Peyer's patch (tissue), 4 donors: ENCODE data around the gene SPINK4. TPM values are rescaled to one million over a fixed set of nuclear protein-coding genes. Genes with fewer than 3 reads are reported as not detected.

ENCODE experiments used
- DNase-seq, 3 donors: peaks; one replicate each; pipeline ENCODE4 v3.0.0-alpha.2; 2017 to 2019
- H3K27ac ChIP-seq, 4 donors: fragments of 200-600 bp; sonication (generic); one replicate each; pipeline ENCODE4 v1.5.1; 2016 to 2019
- H3K27me3 ChIP-seq, 2 donors: fragments of 200-600 bp; sonication (generic); one replicate each; pipeline ENCODE4 v1.5.1; 2019
- H3K36me3 ChIP-seq, 3 donors: fragments of 200-600 bp; sonication (generic); one replicate each; pipeline ENCODE4 v1.5.1; 2016 to 2019
- H3K4me1 ChIP-seq, 4 donors: fragments of 200-600 bp; sonication (generic); one replicate each; pipeline ENCODE4 v1.5.1; 2016 to 2019
- H3K4me3 ChIP-seq, 4 donors: fragments of 200-600 bp; sonication (generic); 1 replicate in 3 of 4; 2 replicates in 1 of 4; pipeline ENCODE4 v1.5.1; 2016 to 2019; ENCODE audit warnings: mild to moderate bottlenecking in 1 of 4
- H3K9me3 ChIP-seq, 4 donors: fragments of 200-600 bp; sonication (generic); one replicate each; pipeline ENCODE4 v1.5.1; 2016 to 2019; ENCODE audit warnings: mild to moderate bottlenecking in 1 of 4
- CTCF ChIP-seq, 6 experiments: fragments of 450-650 bp in 4 of 6; fragments of 200-600 bp in 2 of 6; sonication (generic) in 1 of 6; IDR thresholded peaks; one replicate each; pipeline ENCODE4 v1.5.1; 2017 to 2019; ENCODE audit warnings: antibody characterized with exemption in 6 of 6, mild to moderate bottlenecking in 3 of 6, moderate library complexity in 1 of 6
- POLR2A ChIP-seq, 2 donors: fragments of 450-650 bp; IDR thresholded peaks; one replicate each; pipeline ENCODE4 v1.5.1; 2017; ENCODE audit warnings: antibody characterized with exemption in 2 of 2, mild to moderate bottlenecking in 2 of 2, moderate library complexity in 2 of 2
- total RNA-seq, 4 donors: library from RNA; depleted of rRNA; stranded (reverse); fragments of >200 nt; gene quantifications; one replicate each; pipeline ENCODE4 v1.1.0, GENCODE V29; 2016

SPINK4 gene
- total RNA-seq, 4 donors from 2014 or later: 106 to 639 (median 276) TPM

- peak in 2 of 3 donors; percentile 53 to 74 for DNase-seq
- TF ChIP-seq POLR2A (IDR thresholded peaks at IDR 0.05) (peak in 1 of 2 donors; percentile 10), CTCF (IDR thresholded peaks at IDR 0.05) (peak; percentile 46 to 87 (median 76))
- Histone ChIP-seq H3K36me3 (peaks cover 0 to 13% (median 0%) of the 10 kb centered on the region in 3 donors), H3K4me3 (no peak overlapping the region), H3K4me1 (peaks cover 0 to 27% (median 10%) of the 10 kb centered on the region in 4 donors), H3K9me3 (no peaks in the 10 kb centered on the region), H3K27ac (no peak overlapping the region), H3K27me3 (no peaks in the 10 kb centered on the region)
Measured at GRCh38 chr9:33287087-33287490, 47.1 kb downstream of the SPINK4 start.

GRCh38 chr9:33288235-33288634, 48.3 kb downstream of the SPINK4 start:
- Histone ChIP-seq H3K4me3 (no peak overlapping the region), H3K27me3 (no peaks in the 10 kb centered on the region), H3K36me3 (peaks cover 0 to 5% (median 0%) of the 10 kb centered on the region in 3 donors), H3K4me1 (peaks cover 0 to 37% (median 14%) of the 10 kb centered on the region in 4 donors), H3K27ac (no peak overlapping the region), H3K9me3 (no peaks in the 10 kb centered on the region)
- TF ChIP-seq CTCF (IDR thresholded peaks at IDR 0.05): no peak
- no peak for TF ChIP-seq POLR2A (IDR thresholded peaks at IDR 0.05)
- DNase-seq: no peak

GRCh38 chr9:33288828-33289483, 49.0 kb downstream of the SPINK4 start:
- TF ChIP-seq POLR2A (IDR thresholded peaks at IDR 0.05) (no peak), CTCF (IDR thresholded peaks at IDR 0.05) (no peak)
- no peak for DNase-seq

GRCh38 chr9:33289496-33289895, 49.5 kb downstream of the SPINK4 start:
- TF ChIP-seq POLR2A (IDR thresholded peaks at IDR 0.05) (no peak), CTCF (IDR thresholded peaks at IDR 0.05) (no peak)
- H3K36me3 ChIP-seq: peaks cover 0 to 6% (median 0%) of the 10 kb centered on the region in 3 donors
- peaks cover 0 to 47% (median 14%) of the 10 kb centered on the region in 4 donors for H3K4me1 ChIP-seq
- H3K27ac ChIP-seq: peak overlapping the region; percentile 95 to 99 (median 98)
- no peaks in the 10 kb centered on the region for H3K9me3 ChIP-seq
- H3K27me3 ChIP-seq: no peaks in the 10 kb centered on the region
- peak overlapping the region; percentile 66 to 81 (median 72) for H3K4me3 ChIP-seq
- DNase-seq: peak in 1 of 3 donors; percentile 56

More at GRCh38 chr9:33288828-33289483, 49.0 kb downstream of the SPINK4 start:
- Histone ChIP-seq H3K4me1 (peaks cover 0 to 44% (median 14%) of the 10 kb centered on the region in 4 donors), H3K4me3 (peak overlapping the region in 3 of 4 donors; percentile 66 to 81 (median 70)), H3K36me3 (peaks cover 0 to 5% (median 0%) of the 10 kb centered on the region in 3 donors), H3K27ac (peak overlapping the region; percentile 95 to 99 (median 98)), H3K27me3 (no peaks in the 10 kb centered on the region), H3K9me3 (no peaks in the 10 kb centered on the region)

- peak overlapping the region; percentile 66 to 81 (median 72) for H3K4me3 ChIP-seq
- H3K36me3 ChIP-seq: peaks cover 0 to 10% (median 0%) of the 10 kb centered on the region in 3 donors
- DNase-seq: no peak
- peaks cover 0 to 51% (median 14%) of the 10 kb centered on the region in 4 donors for H3K4me1 ChIP-seq
- peak overlapping the region; percentile 95 to 99 (median 98) for H3K27ac ChIP-seq
- TF ChIP-seq POLR2A (IDR thresholded peaks at IDR 0.05) (no peak), CTCF (IDR thresholded peaks at IDR 0.05) (no peak)
- H3K9me3 ChIP-seq: no peaks in the 10 kb centered on the region
- no peaks in the 10 kb centered on the region for H3K27me3 ChIP-seq
Measured at GRCh38 chr9:33289936-33290246, 49.9 kb downstream of the SPINK4 start.
